GM18499 (cell line): ENCODE results near the gene CC2D2B.
"Not testable (repeated sequence)": the region's sequence is repeated elsewhere in the genome, so short reads cannot be mapped to it uniquely, and the experiment has no call there.

Experiments
- ATAC-seq: cut with Tn5 transposase; IDR thresholded peaks from one replicate; pipeline ENCODE4 v1.9.1; 2021; ENCODE audit warnings: moderate number of reproducible peaks; ENCODE audit not compliant: insufficient read depth, unreplicated experiment

CC2D2B gene, protein sequence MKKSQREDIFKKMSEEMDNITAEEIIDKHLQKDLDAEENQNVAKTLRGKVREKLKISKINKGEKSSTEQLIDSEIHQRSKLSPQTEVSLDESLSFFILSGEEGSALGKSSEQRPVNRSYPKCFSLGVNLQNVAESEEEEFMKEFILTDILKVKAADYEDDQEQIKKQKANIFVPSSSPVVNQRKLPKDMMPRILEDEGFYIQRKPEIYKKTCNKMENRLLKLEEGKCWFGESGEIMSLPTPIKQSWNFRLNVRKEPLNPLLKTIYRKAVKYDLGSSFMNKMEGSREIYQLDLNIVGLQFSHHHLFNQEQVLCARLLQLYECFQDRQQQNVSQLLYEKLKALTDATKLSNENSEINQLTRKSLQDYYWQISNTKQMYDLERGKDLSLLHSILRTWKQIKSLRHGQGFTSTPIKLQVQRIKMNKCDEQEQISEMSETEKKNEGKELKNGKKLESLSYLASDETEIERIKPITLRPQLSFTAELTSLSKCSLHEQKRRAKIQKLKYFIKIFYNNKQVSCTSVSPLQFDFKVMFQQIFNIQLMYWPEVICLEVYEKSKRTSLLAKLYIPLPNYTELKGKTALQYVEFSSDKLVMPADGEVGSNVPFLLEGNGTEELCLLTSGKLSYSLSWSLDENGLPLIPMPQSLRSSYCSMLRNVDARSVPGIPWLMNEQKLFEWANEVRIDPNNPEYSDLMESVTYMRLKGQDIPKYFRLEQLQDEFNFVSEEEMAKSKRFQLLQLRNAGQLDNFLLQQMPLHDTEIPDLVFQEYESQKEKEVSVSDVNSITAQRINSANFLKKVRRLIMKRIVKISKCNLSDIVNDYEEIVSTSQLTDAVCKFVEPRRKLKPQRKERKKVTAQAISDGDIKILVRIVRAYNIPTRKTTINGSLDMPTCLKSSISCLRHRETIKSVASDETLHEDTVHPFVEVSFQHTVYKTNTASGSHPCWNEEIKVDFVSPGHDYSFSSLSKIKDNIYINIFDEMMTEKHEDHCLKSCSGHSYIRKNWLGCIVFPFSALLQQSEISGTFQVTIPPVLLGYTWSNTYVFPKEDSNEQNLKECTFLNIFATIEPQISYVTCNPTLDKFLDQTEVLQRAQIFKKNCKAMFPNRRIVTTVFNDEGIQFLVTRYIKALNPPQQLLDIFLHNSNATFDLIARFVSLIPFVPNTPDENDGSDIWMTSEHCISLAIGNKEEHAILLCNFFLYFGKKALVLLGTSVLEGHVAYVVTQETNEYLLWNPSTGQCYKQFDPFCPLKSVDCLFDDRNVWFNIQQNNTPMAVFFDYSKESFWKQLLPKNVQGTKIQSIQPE (N-terminal part only)

DNA sequence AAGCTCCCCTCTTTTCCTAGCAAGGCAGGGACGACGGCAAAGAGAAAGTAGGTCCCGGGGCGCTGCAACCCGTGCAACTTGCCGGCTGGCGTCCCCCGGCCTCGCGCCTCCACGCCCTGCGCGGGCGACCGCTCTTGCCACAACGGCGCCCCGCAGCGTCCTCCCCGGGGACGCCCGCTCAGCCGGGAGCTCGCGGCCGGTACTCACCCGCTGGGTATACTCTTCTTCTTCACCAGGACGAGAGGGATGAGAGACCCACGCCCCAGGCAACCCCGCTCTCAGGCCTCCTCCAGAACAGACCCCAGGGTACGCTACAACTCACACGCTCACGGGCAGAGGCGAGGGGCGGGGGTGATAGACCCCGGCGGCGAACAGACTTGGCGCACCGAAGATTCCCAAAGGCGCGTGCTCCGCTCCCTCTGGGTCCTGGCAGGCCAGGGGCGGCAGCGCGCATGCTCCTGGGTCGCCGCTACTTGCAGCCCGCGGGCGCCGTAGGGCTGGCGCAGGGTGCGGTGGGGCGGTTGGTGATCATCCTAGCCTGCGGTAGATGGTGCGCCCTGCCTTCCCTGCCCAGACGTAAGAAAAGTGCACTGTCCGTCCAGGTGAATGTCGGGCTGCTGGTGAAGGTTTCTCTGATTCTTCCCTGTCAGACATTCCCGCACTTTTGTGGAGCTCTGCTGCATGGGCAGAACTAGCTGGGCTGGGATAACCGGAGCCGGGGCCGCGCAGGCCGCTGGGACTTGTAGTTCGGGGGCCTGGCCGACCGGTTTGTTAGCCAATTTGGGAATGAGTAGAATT is at the start of gene CC2D2B:
CC2D2B (plus strand) TSS at position 520 of the 798 bp plus-strand sequence. CDS start 3,349 bp downstream, outside the sequence.
- ATAC-seq, result peak; percentile 52

DNA sequence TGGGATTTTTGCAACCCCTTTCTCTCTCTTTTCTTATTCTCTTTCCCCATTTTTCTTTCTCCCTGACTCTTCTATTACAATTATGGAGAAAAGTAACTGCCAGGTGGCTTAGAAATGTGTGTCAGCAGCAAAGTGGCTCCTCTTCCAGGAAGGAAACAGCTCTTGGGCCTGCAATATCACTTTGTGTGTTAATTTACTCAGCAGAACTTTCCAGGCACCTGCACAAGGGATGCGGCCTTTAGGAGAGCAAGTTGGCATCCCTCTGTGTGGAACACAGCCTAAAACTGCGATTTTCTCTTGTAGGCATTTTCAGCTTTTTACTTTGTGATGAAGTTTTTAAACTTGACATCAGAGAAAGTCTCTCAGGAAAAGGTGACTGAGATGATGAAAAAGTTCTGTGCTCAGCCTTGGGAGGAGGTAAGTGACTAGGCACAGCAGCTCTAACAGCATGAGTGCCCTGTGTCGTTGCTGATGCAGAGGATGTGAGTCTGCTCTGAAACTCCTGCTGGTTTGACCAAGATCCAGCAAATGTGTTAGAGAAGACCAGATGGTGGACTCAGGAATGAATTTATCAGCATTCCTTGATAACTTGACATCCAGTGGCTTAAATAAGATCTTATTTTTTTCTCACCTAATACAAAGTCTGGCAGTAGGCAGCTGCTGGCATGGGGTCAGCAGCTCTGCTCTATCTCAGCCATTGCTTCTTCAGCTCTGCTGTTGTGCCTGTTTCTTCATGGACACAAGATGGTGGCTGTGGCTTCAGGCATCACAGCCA is 47.4 kb upstream of the CC2D2B start:
- ATAC-seq, result no peak

DNA sequence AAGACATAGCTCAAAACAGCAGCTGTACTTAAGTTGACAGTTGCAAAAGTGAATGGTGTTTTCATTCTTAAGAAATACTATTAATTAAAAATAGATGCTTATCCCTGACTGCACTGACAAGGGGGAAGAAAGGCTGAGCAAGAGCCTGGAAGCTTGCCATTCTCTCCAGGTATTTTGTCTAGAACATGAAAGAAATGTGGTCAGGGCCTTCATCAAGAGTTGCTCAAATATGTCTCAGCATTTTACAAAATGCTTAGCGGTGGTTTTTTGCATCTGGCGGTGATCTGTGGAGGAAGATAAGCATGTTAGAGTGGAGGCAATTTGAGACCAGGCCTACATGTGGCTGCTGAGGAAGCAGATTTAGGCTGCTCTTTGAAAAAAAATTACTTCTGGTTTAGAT is 46.4 kb upstream of the CC2D2B start:
- ATAC-seq, result no peak

DNA sequence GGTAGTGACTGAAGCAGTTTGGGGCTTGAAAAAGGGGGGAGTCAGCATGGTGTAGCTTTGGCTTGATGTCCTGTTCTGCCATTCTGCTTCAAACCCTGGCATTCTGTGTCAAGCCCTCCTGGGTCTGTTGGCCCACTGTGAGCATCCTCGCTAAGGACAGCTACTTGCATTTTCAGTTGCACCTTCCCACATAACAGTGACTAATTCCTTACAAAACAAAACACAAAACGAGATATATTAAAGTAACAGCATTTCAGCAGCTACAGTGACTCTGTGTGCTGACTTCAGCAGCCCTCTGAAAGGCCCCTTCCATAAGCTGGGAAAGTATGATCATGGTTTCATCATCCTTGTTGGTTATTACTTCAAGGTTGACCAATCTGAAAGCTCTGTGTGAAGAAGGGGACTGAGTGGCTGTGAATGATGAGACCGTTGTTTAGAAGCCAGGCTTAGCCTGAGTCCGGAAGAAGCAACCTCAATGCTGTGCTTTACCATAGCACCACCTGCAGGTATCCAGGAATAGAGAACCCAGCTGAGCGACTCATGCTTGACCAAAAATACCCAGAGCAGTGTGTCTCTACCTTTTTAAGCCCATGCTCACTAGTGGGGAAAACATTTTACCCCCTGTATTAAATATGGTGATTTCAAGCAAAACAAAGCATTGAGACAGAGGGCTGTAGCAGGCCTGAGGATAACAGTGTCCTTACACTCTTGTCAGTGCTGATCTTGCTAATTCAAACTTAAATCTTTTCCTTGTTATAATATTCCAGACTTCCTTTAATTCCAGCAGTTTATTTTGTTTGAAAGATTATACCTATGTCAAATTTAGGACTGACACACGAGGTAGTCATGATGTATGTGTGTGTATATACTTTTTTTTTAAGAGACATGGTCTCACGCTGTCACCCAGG is 42.6 kb upstream of the CC2D2B start:
- ATAC-seq, result peak; percentile 84

DNA sequence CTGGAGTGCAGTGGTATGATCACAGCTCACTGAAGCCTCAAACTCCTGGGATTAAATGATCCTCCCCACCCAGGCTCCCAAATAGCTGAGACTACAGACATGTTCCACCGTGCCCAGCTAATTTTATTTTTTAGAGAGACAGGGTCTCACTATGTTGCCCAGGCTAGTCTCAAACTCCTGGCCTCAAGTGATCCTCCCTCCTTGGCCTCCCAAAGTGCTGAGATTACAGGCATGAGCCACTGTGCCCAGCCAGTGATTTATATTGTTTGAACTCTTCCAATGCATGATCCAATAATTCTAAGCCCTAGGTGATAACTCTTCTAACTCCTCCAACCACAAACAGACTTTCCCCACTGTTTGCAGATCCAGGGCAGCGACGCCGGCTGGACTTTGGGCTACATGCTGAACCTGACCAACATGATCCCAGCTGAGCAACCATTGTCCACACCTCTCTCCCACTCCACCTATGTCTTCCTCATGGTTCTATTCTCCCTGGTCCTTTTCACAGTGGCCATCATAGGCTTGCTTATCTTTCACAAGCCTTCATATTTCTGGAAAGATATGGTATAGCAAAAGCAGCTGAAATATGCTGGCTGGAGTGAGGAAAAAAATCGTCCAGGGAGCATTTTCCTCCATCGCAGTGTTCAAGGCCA is 41.8 kb upstream of the CC2D2B start:
- no peak for ATAC-seq

DNA sequence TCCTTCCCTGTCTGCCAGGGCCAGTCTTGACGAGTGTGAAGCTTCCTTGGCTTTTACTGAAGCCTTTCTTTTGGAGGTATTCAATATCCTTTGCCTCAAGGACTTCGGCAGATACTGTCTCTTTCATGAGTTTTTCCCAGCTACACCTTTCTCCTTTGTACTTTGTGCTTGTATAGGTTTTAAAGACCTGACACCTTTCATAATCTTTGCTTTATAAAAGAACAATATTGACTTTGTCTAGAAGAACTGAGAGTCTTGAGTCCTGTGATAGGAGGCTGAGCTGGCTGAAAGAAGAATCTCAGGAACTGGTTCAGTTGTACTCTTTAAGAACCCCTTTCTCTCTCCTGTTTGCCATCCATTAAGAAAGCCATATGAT is 41.3 kb upstream of the CC2D2B start:
- ATAC-seq, result no peak

DNA sequence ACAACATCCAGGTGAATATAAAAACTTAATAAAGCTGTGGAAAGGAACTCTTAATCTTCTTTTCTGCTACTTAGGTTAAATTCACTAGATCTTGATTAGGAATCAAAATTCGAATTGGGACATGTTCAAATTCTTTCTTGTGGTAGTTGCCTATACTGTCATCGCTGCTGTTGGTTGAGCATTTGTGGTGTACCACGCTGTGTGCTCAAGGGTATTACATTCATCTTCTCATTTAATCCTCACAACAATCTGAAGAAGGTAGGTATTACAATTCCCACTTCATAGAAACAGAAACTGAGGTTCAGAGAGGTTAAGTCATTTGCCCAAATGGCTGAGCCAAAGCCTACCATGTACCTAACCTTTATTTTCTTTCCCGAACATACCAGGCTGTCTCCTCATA is 39.9 kb upstream of the CC2D2B start:
- ATAC-seq, result no peak

DNA sequence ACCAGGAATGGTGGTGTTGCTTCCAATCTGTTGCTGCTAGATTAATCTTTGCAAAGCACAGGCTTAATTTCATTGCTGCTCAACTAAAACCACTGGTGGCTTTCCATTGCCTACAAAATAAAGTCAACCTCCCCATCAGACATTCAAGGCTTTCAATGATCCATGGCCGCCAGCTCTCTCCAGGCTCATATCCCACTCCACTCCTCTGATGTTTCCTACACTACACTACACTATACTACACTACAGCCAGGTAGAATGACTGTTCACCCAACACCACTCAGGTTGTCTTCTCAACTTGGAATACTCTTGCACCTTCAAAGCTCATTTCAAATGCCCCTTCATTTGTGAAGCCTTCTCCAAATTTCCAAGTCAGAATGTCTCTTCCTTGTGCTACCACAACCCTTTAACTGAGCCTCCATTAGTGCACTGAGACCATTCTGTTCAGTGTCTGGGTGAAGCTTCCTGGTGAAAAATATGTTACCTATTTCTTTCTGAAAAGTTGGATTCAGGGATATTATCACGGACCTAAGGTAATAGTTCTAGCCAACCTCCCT is 35.5 kb upstream of the CC2D2B start:
- no peak for ATAC-seq

DNA sequence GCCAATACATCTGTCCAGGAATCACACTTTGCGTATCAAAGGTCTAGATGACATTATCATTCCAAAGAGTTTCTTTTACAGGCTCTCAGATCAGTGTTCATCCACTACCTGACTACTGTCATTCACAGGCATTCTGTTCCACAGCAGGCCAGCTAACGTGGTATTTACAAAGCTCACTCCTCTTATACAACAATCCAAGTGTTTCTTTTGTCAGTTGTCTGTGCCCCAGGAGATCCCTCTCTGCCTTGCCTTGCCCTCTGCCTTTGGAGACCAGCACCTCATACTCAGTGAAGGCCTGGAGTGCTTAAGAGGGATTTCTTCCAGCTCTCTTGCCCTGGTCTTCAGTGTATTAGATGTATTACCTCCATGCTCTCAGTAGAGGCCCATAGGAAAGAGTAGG is 34.6 kb upstream of the CC2D2B start:
- no peak for ATAC-seq

DNA sequence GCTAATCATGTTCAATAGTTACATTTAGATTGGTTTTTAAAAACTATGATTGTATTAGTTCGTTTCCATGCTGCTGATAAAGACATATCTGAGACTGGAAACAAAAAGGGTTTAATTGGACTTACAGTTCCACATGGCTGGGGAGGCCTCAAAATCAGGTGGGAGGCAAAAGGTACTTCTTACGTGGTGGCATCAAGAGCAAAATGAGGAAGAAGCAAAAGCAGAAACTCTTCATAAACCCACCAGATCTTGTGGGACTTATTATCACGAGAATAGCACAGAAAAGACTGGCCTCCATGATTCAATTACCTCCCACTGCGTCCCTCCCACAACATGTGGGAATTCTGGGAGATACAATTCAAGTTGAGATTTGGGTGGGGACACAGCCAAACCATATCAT is 34.1 kb upstream of the CC2D2B start:
- no peak for ATAC-seq

DNA sequence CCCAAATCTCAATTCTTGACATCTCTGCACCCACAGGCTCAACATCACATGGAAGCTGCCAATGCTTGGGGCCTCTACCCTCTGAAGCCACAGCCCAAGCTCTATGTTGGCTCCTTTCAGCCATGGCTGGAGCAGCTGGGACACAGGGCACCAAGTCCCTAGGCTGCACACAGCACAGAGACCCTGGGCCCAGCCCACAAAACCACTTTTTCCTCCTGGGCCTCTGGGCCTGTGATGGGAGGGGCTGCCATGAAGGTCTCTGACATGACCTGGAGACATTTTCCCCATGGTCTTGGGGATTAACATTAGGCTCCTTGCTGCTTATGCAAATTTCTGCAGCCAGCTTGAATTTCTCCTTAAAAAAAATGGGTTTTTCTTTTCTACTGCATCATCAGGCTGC is 33.0 kb upstream of the CC2D2B start:
- not testable (repeated sequence) for ATAC-seq

DNA sequence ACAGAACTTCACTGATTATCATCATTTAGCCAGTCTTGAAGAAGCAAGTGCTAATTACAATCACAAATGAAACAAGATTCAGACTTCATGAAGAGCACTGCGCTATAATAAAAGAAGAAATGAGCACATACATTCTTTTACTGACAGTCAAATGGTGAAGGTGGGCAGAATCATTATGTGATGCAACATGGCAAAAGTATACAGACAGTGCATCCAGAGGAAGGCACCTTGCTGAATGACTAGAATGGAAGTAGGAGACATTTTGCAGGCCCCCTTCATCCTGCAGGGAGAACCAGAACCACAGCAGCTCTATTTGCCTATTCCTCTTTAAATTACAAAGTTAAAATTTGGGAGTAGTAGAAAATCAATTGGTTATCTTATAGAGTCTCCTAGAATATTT is 31.0 kb upstream of the CC2D2B start:
- ATAC-seq, result no peak

DNA sequence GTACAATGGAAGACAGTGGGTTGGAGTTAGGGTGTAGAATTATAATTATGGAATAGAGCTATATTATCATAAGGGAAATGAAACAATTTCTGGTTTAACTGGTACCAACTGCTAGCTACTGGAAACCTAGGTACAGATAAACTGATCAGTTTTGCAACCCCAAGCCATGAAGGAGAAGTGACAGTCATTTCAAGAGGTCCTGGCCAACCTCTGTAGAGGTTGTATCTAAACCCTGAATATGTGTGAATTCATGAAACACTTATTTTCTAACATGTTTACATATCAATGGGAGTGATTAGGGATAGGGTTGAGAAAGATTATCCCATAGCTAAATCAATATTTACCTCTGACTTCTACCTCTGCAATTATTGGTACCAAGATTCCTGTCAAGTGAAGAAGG is 29.9 kb upstream of the CC2D2B start:
- ATAC-seq, result no peak

DNA sequence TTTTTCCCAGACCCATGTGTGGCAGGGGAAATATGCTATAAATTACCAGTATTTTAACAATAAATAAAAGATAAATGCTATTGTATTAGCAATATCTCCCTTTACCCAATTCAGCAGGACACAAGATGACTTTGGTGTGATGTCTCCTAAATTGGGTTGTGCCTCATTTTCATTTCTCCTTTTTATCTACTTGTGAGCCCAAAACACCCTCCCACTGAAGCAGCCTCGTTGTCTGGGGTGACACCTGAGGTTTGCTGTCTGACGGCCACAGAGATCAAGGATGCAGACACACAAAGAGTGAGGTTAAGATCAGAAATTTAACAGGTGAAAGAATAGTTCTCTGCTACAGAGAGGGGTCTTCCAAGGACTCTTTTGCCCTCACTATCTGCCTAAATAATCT is 27.1 kb upstream of the CC2D2B start:
- ATAC-seq, result no peak

DNA sequence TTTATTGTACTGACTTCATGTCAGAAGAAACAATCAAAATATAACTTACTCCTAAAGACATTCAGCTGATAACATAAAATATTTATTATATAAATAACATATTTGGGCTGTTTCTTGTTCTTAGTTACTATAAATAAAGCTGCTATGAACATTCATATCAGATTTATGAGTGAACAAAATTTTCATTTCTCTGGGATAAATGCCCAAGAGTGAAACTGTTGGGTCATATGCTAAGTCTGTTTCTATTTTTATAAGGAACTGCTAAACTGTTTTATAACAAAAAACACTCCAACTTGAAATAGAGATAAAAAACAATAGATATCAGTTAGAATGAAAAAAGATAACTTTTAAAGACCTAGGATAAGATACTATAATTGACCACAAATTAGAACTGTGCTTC is 26.5 kb upstream of the CC2D2B start:
- ATAC-seq, result no peak

DNA sequence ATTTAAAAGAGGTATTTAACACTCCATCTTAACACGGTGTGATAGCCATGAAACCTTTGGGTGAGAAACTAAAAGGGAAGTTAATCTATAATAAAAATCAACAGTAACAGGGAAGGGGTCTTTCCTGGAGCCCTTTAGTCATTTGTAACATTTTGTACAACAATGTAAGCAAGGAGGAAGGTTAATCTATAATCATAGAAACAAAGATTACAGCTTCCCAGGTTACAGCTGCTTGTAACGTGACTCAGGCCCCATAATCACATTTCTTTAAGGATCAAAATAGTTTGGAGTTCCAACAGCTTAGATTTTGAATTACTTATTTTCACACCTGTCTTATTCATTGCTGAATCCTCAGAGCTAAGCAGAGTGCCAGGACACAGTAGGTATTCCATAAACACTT is 17.9 kb upstream of the CC2D2B start:
- ATAC-seq, result no peak

DNA sequence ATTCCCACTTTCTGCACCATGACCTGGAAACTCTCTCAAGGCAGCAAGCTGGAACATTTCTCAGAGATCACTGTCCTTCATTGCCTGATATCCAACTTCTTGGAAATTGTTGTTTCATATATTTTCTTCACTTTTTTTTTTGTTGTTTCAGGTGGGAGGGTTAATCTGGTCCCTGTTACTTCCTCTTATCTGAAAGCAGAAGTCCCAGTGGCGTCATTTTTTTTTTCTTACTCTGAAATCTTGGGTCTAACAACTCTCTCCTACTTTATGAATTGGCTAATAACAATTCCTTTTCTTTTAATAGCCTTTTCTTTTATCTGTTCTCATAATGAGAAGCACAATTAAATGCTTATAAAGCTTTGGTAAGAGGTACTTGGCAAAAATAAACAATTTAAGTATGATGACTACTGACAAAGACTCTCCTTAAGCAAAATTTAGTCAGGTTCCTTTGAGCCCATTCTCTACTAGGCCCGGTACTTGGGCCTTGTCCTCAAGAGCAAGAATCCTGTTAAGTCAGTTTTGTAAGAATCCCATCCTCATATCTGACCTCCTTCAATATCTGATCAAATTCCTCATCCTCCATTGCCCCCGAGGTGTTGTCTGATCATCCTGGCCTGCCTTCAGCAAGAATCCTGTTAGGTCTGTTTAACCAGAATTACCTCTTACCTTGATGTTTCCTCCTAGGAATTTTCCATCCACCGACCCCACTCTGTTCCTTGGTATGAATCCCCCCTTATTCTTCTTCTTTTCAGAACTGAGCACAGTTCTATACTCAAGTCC is 11.5 kb upstream of the CC2D2B start:
- no peak for ATAC-seq
